ENCODE results near the gene SLC25A33.

Gene SLC25A33

DNA sequence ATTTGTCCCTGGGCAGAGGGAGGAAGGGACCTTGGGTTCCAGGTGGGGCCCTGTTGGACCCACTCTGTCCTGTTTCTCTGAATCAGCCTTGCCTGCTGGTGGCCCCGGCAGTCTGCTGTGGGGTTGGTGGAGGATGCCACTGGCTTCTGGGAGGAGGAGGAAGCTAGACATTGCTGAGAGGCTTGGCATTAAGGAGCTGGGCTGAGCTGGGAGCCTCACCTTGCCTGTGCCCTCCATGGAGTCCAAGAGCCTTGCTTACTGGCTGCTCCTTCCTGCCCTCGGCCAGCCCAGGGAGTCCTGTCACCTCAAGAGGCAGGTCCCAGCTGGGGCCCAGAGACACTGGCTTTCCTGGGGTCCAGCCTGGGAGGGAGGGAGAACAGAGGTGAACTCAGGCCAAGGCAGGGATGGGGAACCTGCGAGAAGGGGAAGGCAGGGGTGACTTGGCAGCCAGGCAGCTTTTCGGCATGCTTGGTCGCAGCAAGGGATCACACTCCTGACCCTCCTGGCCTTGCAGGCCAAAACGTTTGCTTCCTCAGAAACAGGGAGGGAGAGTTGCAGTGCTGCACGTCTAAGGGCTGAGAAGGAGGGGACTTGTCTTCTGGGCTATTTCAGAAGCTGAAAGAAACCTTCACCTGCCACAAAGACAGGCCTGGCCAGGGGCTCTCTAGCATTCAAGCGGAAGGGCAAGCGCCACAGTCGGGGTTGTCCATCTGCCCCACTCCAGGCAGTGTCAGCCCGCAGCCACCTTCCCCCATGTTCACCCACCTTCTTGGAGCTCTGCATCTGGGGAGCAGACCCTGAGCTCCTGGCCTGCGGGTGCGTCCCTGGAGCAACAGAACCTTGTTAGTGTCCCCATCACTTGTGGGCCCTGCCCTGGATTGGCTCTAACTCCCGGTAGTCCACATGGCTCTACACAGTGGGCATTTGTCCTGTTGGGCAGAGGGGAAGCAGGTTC, 58.4 kb downstream of the SLC25A33 start:
- no peak for DNase-seq (ENCODE audit: insufficient read length, low spot score)
- no peak for FAIRE-seq
- TF ChIP-seq, protein P1, sequence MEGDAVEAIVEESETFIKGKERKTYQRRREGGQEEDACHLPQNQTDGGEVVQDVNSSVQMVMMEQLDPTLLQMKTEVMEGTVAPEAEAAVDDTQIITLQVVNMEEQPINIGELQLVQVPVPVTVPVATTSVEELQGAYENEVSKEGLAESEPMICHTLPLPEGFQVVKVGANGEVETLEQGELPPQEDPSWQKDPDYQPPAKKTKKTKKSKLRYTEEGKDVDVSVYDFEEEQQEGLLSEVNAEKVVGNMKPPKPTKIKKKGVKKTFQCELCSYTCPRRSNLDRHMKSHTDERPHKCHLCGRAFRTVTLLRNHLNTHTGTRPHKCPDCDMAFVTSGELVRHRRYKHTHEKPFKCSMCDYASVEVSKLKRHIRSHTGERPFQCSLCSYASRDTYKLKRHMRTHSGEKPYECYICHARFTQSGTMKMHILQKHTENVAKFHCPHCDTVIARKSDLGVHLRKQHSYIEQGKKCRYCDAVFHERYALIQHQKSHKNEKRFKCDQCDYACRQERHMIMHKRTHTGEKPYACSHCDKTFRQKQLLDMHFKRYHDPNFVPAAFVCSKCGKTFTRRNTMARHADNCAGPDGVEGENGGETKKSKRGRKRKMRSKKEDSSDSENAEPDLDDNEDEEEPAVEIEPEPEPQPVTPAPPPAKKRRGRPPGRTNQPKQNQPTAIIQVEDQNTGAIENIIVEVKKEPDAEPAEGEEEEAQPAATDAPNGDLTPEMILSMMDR (IDR thresholded peaks at IDR 0.05; ENCODE audit: insufficient read depth, missing control alignments), result no peak

DNA sequence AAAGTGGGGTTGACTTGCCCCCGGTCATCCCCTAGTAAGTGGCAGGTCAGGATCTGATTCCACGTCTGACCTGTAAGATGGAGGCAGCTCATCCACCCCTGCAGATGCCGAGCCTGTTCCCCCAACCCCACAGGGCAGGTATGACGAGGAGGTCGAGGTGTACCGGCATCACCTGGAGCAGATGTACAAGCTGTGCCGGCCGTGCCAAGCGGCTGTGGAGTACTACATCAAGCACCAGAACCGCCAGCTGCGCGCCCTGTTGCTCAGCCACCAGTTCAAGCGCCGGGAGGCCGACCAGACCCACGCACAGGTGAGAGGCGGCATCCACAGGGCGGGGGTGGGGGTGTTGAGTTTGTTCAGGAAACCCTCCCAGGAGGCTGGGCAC, 59.0 kb downstream of the SLC25A33 start:
- FAIRE-seq, result no peak
- TF ChIP-seq, protein P1 (IDR thresholded peaks at IDR 0.05; ENCODE audit: insufficient read depth, missing control alignments), result no peak

DNA sequence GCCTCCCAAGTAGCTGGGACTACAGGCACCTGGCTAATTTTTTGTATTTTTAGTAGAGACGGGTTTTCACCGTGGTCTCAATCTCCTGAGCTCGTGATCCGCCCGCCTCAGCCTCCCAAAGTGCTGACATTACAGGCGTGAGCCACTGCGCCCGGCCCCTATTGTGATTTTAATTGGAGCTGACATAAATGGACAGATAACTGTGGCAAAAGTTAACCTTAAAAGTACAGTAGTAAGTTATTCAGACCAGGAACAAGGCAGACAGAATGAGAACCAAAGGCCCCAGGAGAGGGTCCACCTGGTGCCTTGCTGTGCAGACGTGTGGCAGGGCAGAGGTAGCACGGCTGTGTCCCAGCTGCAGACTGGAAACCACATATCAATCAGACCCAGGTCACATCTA, 60.5 kb downstream of the SLC25A33 start:
- no peak for DNase-seq (ENCODE audit: insufficient read length, low spot score)
- TF ChIP-seq, protein P1 (IDR thresholded peaks at IDR 0.05; ENCODE audit: insufficient read depth, missing control alignments), result no peak
- no peak for FAIRE-seq

More for the DNA sequence above, 59.0 kb downstream of the SLC25A33 start:
- no peak for DNase-seq (ENCODE audit: insufficient read length, low spot score)

DNA sequence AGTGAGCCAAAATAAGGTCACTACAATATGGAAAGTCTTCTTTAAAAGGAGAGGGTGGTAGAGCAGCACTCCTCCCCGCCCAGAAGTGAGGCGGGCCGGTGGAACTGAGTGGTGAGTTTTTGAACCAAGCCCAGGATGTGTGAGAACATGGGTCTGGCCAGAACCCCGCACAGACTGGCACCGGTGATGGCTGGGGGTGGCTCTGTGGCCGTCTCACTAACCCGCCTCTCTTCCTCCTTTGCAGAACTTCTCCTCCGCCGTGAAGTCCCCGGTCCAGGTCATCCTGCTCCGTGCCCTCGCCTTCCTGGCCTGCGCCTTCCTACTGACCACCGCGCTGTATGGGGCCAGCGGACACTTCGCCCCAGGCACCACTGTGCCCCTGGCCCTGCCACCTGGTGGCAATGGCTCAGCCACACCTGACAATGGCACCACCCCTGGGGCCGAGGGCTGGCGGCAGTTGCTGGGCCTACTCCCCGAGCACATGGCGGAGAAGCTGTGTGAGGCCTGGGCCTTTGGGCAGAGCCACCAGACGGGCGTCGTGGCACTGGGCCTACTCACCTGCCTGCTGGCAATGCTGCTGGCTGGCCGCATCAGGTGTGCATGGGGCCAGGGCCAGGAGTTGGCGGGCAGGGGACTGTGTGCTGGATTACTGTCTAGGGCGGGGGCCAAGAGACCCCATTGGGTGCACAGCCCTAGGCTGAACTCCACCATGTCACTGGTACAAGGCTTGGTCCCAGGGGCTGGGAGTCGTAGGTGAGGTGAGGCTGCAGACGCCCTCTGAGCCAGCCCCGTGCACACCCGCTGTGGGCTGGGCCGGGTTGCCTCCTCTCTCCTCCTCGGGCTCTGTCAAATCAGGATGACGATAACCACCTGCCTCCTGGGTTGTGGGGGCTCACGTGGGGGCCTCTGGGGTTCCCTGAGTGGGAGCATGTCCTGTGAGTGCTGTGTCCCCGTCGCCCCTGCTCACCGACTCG, 61.9 kb downstream of the SLC25A33 start:
- FAIRE-seq (no peak), DNase-seq (ENCODE audit: insufficient read length, low spot score) (no peak)
- TF ChIP-seq, protein P1 (IDR thresholded peaks at IDR 0.05; ENCODE audit: insufficient read depth, missing control alignments), result no peak

DNA sequence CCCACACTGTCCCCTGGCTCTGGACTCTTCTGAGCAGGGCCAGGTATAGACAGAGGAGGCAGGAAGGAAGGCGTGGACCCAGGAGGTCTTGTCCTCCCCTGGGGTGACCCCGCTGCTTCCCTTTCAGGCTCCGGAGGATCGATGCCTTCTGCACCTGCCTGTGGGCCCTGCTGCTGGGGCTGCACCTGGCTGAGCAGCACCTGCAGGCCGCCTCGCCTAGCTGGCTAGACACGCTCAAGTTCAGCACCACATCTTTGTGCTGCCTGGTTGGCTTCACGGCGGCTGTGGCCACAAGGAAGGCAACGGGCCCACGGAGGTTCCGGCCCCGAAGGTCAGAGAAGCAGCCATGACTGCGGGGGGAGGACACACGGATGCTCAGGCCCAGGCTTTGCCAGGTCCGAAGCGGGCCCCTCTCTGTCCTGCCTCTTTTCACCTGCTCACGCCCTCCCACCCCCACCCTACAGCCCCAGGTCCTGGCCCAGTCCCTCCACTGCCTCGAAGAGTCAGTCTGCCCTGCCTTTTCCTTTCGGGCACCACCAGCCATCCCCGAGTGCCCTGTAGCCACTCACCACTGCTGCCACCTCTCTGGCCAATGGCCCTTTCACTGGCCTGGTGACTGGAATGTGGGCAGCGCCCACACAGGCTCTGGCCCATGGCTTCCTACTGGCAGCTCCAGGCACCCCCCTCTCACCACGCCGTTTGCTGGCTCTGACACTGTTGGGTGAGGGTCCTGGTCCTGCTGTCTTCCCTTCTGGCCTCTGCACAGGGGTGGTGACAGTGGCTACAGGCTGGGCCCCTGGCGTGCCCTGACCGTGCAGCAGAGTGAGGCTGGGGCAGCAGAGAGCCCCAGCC, 62.9 kb downstream of the SLC25A33 start:
- no peak for FAIRE-seq
- no peak for DNase-seq (ENCODE audit: insufficient read length, low spot score)
- TF ChIP-seq, protein P1 (IDR thresholded peaks at IDR 0.05; ENCODE audit: insufficient read depth, missing control alignments), result no peak

DNA sequence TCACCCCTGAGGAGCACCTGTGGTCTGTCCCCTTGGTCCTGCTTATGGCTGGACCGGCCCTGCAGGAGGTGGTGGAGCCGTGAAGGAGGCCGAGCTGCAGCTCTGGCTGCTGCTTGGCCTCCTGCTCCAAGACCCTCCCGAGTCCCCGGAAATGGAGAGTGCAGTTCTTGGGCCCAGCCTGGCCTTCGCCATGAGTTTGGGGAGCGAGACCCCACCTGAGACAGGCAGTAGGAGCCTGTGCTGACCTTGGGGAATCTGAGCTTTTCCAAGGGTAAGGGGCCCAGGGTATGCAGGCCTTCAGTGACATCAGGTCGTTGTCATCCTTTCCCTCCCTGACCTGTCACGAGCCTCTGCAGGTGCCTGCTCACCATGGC, 63.5 kb downstream of the SLC25A33 start:
- TF ChIP-seq, protein P1 (IDR thresholded peaks at IDR 0.05; ENCODE audit: insufficient read depth, missing control alignments), result no peak
- DNase-seq (ENCODE audit: insufficient read length, low spot score) (no peak), FAIRE-seq (no peak)

Measured in D721Med (cell line).